Transverse colon (tissue), 4 donors: ENCODE data around the gene PFKFB3. TPM values are rescaled to one million over a fixed set of nuclear protein-coding genes. Genes with fewer than 3 reads are reported as not detected.

Experiments used
- DNase-seq: peaks from one replicate; pipeline ENCODE4 v3.0.0-alpha.2; 2019
- H3K27ac ChIP-seq, 4 donors: fragments of 200-600 bp; sonication (generic); 2 replicates each; pipeline ENCODE4 v1.5.1; 2016 to 2018; ENCODE audit warnings: inconsistent platforms in 4 of 4
- H3K27me3 ChIP-seq: fragments of 200-600 bp; sonication (generic); 2 replicates; pipeline ENCODE4 v1.5.1; 2017; ENCODE audit warnings: inconsistent platforms
- H3K36me3 ChIP-seq, 4 donors: fragments of 200-600 bp; sonication (generic); 2 replicates each; pipeline ENCODE4 v1.5.1; 2017 to 2019; ENCODE audit warnings: inconsistent platforms in 4 of 4
- H3K4me1 ChIP-seq, 4 donors: fragments of 200-600 bp; sonication (generic); 2 replicates each; pipeline ENCODE4 v1.5.1; 2017 to 2020; ENCODE audit warnings: inconsistent platforms in 4 of 4
- H3K4me3 ChIP-seq, 4 donors: fragments of 200-600 bp; sonication (generic); 1 replicate in 1 of 4; 2 replicates in 3 of 4; pipeline versions ENCODE4 v1.5.1 to v1.6.1; 2017 to 2019; ENCODE audit warnings: inconsistent platforms in 4 of 4
- H3K9me3 ChIP-seq, 2 donors: fragments of 200-600 bp; sonication (generic); 2 replicates each; pipeline ENCODE4 v1.5.1; 2017 to 2019; ENCODE audit warnings: inconsistent platforms in 2 of 2
- CTCF ChIP-seq, 5 experiments: fragments of 200-600 bp in 3 of 5; fragments of 450-650 bp in 2 of 5; sonication (generic) in 3 of 5; IDR thresholded peaks; 1 replicate in 2 of 5; 2 replicates in 3 of 5; pipeline ENCODE4 v1.5.1; 2016 to 2017; ENCODE audit warnings: antibody characterized with exemption in 5 of 5, inconsistent platforms in 3 of 5, mild to moderate bottlenecking in 2 of 5, moderate library complexity in 1 of 5
- EP300 ChIP-seq: sonication (generic); formaldehyde crosslinking; IDR thresholded peaks from one replicate; pipeline ENCODE4 v1.6.1; 2017; ENCODE audit warnings: antibody characterized with exemption, low read depth
- POLR2A ChIP-seq: fragments of 450-650 bp; IDR thresholded peaks from one replicate; pipeline ENCODE4 v1.6.1; 2016; ENCODE audit warnings: antibody characterized with exemption, mild to moderate bottlenecking, moderate library complexity
- POLR2AphosphoS5 ChIP-seq, 3 donors: sonication (generic); formaldehyde crosslinking; IDR thresholded peaks; one replicate each; pipeline ENCODE4 v1.6.1; 2016; ENCODE audit warnings: antibody characterized with exemption in 3 of 3
- WGBS, 2 donors: methylation state at CpG; one replicate each; pipeline ENCODE4 v1.1.5; 2018; ENCODE audit warnings: low coverage in 1 of 2; 5-methylcytosine and 5-hydroxymethylcytosine counted together
- in situ Hi-C, 4 donors: fragments of 200-750 bp; cut with MboI; loops; one replicate each; pipeline versions ENCODE4 v1.15.0 to v1.15.1; 2017; ENCODE audit warnings: low sequenced_read_pairs in 3 of 4, low pct_ligation_motif_present in 1 of 4, low pct_unique_long_range_greater_than_20kb in 1 of 4
- intact Hi-C: fragments of 100-400 bp; cut with DNase I; formaldehyde crosslinking; loops from one replicate; pipeline ENCODE4 v1.15.1; 2023; ENCODE audit warnings: low total_unique reads
- total RNA-seq, 4 donors: library from RNA; depleted of rRNA; stranded (reverse); fragments of >200 nt; gene quantifications; one replicate each; pipeline ENCODE4 v1.1.0, GENCODE V29; 2016

PFKFB3 gene
- total RNA-seq, 4 donors from 2014 or later, result 16.9 to 29.9 (median 20.2) TPM

DNA sequence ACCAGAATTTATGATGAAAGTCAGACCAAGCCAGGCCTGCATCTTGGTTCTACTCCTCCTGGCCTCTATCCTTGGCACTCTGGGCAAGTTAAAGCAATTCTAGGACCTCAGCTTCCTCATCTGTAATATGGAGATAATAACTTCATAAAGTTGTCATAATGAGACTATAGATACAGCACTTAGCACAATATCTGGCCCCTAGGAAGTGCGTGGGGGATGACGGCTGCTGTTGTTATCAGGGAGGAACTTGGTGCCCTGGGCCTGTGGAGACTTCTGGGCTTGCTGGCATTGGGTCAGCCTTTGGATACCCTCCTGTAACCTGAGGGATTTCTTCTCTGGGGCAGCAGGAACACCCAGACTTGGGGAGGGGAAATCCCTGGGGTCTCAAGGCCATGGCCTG lies 27.6 kb downstream of the PFKFB3 start:
- Histone ChIP-seq H3K4me3 (no peak overlapping the region), H3K9me3 (no peaks in the 10 kb centered on the region), H3K36me3 (peaks cover 0 to 50% (median 17%) of the 10 kb centered on the region in 4 donors), H3K4me1 (no peaks in the 10 kb centered on the region), H3K27ac (no peak overlapping the region), H3K27me3 (no peaks in the 10 kb centered on the region)
- TF ChIP-seq EP300, result no peak
- no peak for TF ChIP-seq POLR2AphosphoS5 (IDR thresholded peaks at IDR 0.05)
- no peak for TF ChIP-seq CTCF (IDR thresholded peaks at IDR 0.05)
- TF ChIP-seq POLR2A, result no peak
- in situ Hi-C loops (loop anchor here in 1 of 4 donors (25.0 kb wide), 1 partner anchor 157 kb away; no protein-coding TSS in a partner anchor), intact Hi-C loops (no loop called here)
- DNase-seq, result no peak
- WGBS, 2 donors, result 100% methylated on average over 2 of the region's 2 CpGs; no CpG with 5 or more reads in 1 of the 2 donors

GRCh38 chr10:6231146-6231545 lies 28.4 kb downstream of the PFKFB3 start:
- Histone ChIP-seq H3K27me3 (no peaks in the 10 kb centered on the region), H3K36me3 (peaks cover 0 to 43% (median 14%) of the 10 kb centered on the region in 4 donors), H3K9me3 (no peaks in the 10 kb centered on the region), H3K4me3 (no peak overlapping the region), H3K27ac (no peak overlapping the region), H3K4me1 (no peaks in the 10 kb centered on the region)
- in situ Hi-C loops, result loop anchor here in 1 of 4 donors (25.0 kb wide), 1 partner anchor 156 kb away; no protein-coding TSS in a partner anchor
- 93 to 96% methylated on average over 7 to 12 of the region's 12 CpGs for WGBS, 2 donors
- DNase-seq, result no peak
- TF ChIP-seq POLR2A (no peak), EP300 (no peak), POLR2AphosphoS5 (IDR thresholded peaks at IDR 0.05) (no peak), CTCF (IDR thresholded peaks at IDR 0.05) (no peak)
- intact Hi-C loops, result no loop called here

- H3K9me3 ChIP-seq, result no peaks in the 10 kb centered on the region
- H3K4me1 ChIP-seq, result no peaks in the 10 kb centered on the region
- intact Hi-C loops (no loop called here), in situ Hi-C loops (loop anchor here in 1 of 4 donors (25.0 kb wide), 1 partner anchor 156 kb away; no protein-coding TSS in a partner anchor)
- no peak overlapping the region for H3K27ac ChIP-seq
- H3K36me3 ChIP-seq, result peaks cover 0 to 40% (median 11%) of the 10 kb centered on the region in 4 donors
- no peak for DNase-seq
- 83% methylated on average over 13 of the region's 13 CpGs; no CpG with 5 or more reads in 1 of the 2 donors for WGBS, 2 donors
- TF ChIP-seq CTCF (IDR thresholded peaks at IDR 0.05) (no peak), POLR2A (no peak), EP300 (no peak)
- no peak overlapping the region for H3K4me3 ChIP-seq
- no peaks in the 10 kb centered on the region for H3K27me3 ChIP-seq
Measured at GRCh38 chr10:6231730-6232129, 29.0 kb downstream of the PFKFB3 start.

DNA sequence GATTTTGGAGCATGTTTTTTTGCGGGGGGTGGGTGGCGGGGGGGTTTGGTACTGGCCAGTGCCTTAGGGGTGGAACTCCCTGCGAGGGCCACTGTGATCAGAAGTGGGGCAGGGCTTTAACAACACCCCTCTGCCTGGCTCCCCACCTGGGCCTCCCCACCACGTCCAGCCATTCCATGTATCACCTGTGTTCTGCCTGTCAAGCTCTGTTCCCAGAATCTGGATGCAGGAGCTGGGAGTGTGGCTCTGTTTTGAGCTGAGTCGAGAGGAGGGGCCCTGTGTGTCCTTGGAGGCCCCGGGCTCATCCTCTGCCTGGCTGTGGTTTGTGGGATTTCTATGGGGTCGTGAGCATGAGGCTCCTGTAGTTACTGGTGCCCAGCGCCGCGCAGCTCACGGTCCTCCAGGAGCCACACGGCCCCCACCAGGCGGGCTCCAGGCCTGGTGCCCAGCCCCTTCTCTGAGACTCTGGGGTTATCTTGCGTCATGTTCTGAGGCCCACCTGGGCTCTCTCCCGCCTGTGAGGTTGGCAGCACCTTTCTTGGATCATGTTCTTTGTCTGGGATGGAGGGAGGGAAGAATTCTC lies 29.6 kb downstream of the PFKFB3 start:
- H3K4me3 ChIP-seq, result no peak overlapping the region
- H3K27me3 ChIP-seq, result no peaks in the 10 kb centered on the region
- WGBS, 2 donors, result 84% methylated on average over 13 of the region's 15 CpGs; no CpG with 5 or more reads in 1 of the 2 donors
- intact Hi-C loops, result no loop called here
- in situ Hi-C loops, result loop anchor here in 1 of 4 donors (25.0 kb wide), 1 partner anchor 155 kb away; no protein-coding TSS in a partner anchor
- TF ChIP-seq POLR2AphosphoS5 (IDR thresholded peaks at IDR 0.05) (no peak), CTCF (IDR thresholded peaks at IDR 0.05) (no peak), EP300 (no peak), POLR2A (no peak)
- no peaks in the 10 kb centered on the region for H3K4me1 ChIP-seq
- no peaks in the 10 kb centered on the region for H3K9me3 ChIP-seq
- H3K36me3 ChIP-seq, result peaks cover 0 to 40% (median 9%) of the 10 kb centered on the region in 4 donors
- DNase-seq, result no peak
- no peak overlapping the region for H3K27ac ChIP-seq
